SK-N-MC (cell line): ENCODE measurements around the gene SEMA5A.

Experiments used
- DNase-seq: peaks from one replicate; pipeline ENCODE4 v3.0.0-alpha.2; 2011; ENCODE audit warnings: low read depth, low spot score
- H3K27ac ChIP-seq: fragments of 200-600 bp; sonication (generic); 2 replicates; pipeline ENCODE4 v1.5.1; 2016; ENCODE audit warnings: mixed run types
- H3K36me3 ChIP-seq: fragments of 200-600 bp; sonication (generic); 2 replicates; pipeline ENCODE4 v1.6.1; 2017; ENCODE audit warnings: antibody characterized with exemption, low read length, mixed read lengths; ENCODE audit not compliant: insufficient read depth
- H3K4me3 ChIP-seq: fragments of 200-600 bp; sonication (generic); 2 replicates; pipeline ENCODE4 v1.5.1; 2016
- H3K9ac ChIP-seq: fragments of 200-600 bp; sonication (generic); 2 replicates; pipeline ENCODE4 v1.8.0; 2017; ENCODE audit warnings: mixed run types, mixed read lengths; ENCODE audit not compliant: insufficient read length
- H3K9me3 ChIP-seq: fragments of 200-600 bp; sonication (generic); 2 replicates; pipeline ENCODE4 v1.6.1; 2017; ENCODE audit warnings: low read depth, mild to moderate bottlenecking, antibody characterized with exemption, low read length, moderate library complexity, mixed read lengths
- EZH2 ChIP-seq: fragments of 200-600 bp; sonication (generic); IDR thresholded peaks from one replicate; pipeline ENCODE4 v1.6.1; 2017; ENCODE audit warnings: antibody characterized with exemption
- FOXP2 ChIP-seq: optimal IDR thresholded peaks from 2 replicates; pipeline ENCODE3; 2011; ENCODE audit warnings: mild to moderate bottlenecking, moderate library complexity; ENCODE audit not compliant: insufficient read depth; ENCODE audit errors: extremely low read length, control extremely low read depth
- POLR2AphosphoS5 ChIP-seq: IDR thresholded peaks from 2 replicates; pipeline ENCODE4 v1.6.1; 2012; ENCODE audit warnings: mild to moderate bottlenecking, low read depth, low read length, borderline replicate concordance

The SEMA5A gene

GRCh38 chr5:9278921-9279603 lies 266.8 kb downstream of the SEMA5A start:
- H3K9me3 ChIP-seq, result no peaks in the 10 kb centered on the region
- DNase-seq, result no peak
- TF ChIP-seq EZH2, result no peak
- no peak for TF ChIP-seq FOXP2
- H3K4me3 ChIP-seq, result no peak overlapping the region
- H3K36me3 ChIP-seq, result no peaks in the 10 kb centered on the region
- no peak overlapping the region for H3K27ac ChIP-seq
- no peak overlapping the region for H3K9ac ChIP-seq

- TF ChIP-seq POLR2AphosphoS5 (no peak), EZH2 (no peak), FOXP2 (no peak)
- Histone ChIP-seq H3K9ac (no peak overlapping the region), H3K9me3 (no peaks in the 10 kb centered on the region), H3K27ac (no peak overlapping the region), H3K36me3 (no peaks in the 10 kb centered on the region), H3K4me3 (no peak overlapping the region)
- DNase-seq, result no peak
Observed at GRCh38 chr5:9269014-9269413, 276.9 kb downstream of the SEMA5A start.

- no peak for DNase-seq
- no peak overlapping the region for H3K4me3 ChIP-seq
- no peaks in the 10 kb centered on the region for H3K36me3 ChIP-seq
- H3K9me3 ChIP-seq, result no peaks in the 10 kb centered on the region
- no peak overlapping the region for H3K27ac ChIP-seq
- TF ChIP-seq EZH2, result no peak
- no peak for TF ChIP-seq FOXP2
- TF ChIP-seq POLR2AphosphoS5, result no peak
- H3K9ac ChIP-seq, result no peak overlapping the region
Observed at GRCh38 chr5:9268226-9268625, 277.6 kb downstream of the SEMA5A start.

- no peak for DNase-seq
- TF ChIP-seq EZH2 (no peak), FOXP2 (no peak), POLR2AphosphoS5 (no peak)
- Histone ChIP-seq H3K9ac (no peak overlapping the region), H3K27ac (no peak overlapping the region), H3K36me3 (no peaks in the 10 kb centered on the region), H3K9me3 (no peaks in the 10 kb centered on the region), H3K4me3 (no peak overlapping the region)
Observed at GRCh38 chr5:9265441-9266287, 280.2 kb downstream of the SEMA5A start.

GRCh38 chr5:9264301-9264700 lies 281.6 kb downstream of the SEMA5A start:
- DNase-seq, result no peak

GRCh38 chr5:9263656-9264055 lies 282.2 kb downstream of the SEMA5A start:
- Histone ChIP-seq H3K9me3 (no peaks in the 10 kb centered on the region), H3K27ac (no peak overlapping the region), H3K4me3 (no peak overlapping the region), H3K36me3 (no peaks in the 10 kb centered on the region), H3K9ac (no peak overlapping the region)
- no peak for TF ChIP-seq POLR2AphosphoS5
- no peak for TF ChIP-seq FOXP2
- TF ChIP-seq EZH2, result no peak
- DNase-seq, result no peak

More at GRCh38 chr5:9264301-9264700, 281.6 kb downstream of the SEMA5A start:
- TF ChIP-seq POLR2AphosphoS5, result no peak
- no peak for TF ChIP-seq FOXP2
- no peak for TF ChIP-seq EZH2
- Histone ChIP-seq H3K4me3 (no peak overlapping the region), H3K9me3 (no peaks in the 10 kb centered on the region), H3K36me3 (no peaks in the 10 kb centered on the region), H3K27ac (no peak overlapping the region), H3K9ac (no peak overlapping the region)

- no peak for DNase-seq
- no peaks in the 10 kb centered on the region for H3K9me3 ChIP-seq
- H3K36me3 ChIP-seq, result no peaks in the 10 kb centered on the region
- H3K27ac ChIP-seq, result no peak overlapping the region
- TF ChIP-seq EZH2 (no peak), FOXP2 (no peak), POLR2AphosphoS5 (no peak)
- H3K9ac ChIP-seq, result no peak overlapping the region
- H3K4me3 ChIP-seq, result no peak overlapping the region
Observed at GRCh38 chr5:9251379-9251980, 294.4 kb downstream of the SEMA5A start.

GRCh38 chr5:9249231-9249630 lies 296.6 kb downstream of the SEMA5A start:
- H3K4me3 ChIP-seq, result no peak overlapping the region
- no peak overlapping the region for H3K27ac ChIP-seq
- no peak for DNase-seq

More at GRCh38 chr5:9249231-9249630, 296.6 kb downstream of the SEMA5A start:
- Histone ChIP-seq H3K9ac (no peak overlapping the region), H3K9me3 (no peaks in the 10 kb centered on the region), H3K36me3 (no peaks in the 10 kb centered on the region)
- TF ChIP-seq EZH2, result no peak
- no peak for TF ChIP-seq POLR2AphosphoS5
- TF ChIP-seq FOXP2, result no peak
